SU-DHL-6 (cell line): ENCODE results near the gene MBD5.

ENCODE experiments used
- H2AFZ ChIP-seq: fragments of 200-600 bp; sonication (generic); 2 replicates; pipeline ENCODE4 v1.6.1; 2014; ENCODE audit warnings: low read depth, mild to moderate bottlenecking, moderate library complexity, mixed read lengths, antibody characterized with exemption, low read length; ENCODE audit not compliant: severe bottlenecking
- H3F3A ChIP-seq: fragments of 200-600 bp; shearing (Covaris generic); 2 replicates; pipeline ENCODE4 v1.6.0; 2016; ENCODE audit warnings: antibody characterized with exemption, mild to moderate bottlenecking; ENCODE audit not compliant: insufficient read depth
- H3K27ac ChIP-seq: fragments of 200-600 bp; sonication (generic); 2 replicates; pipeline ENCODE4 v1.5.1; 2016; ENCODE audit warnings: low read depth, mild to moderate bottlenecking, low read length, moderate library complexity, mixed read lengths
- H3K27me3 ChIP-seq: fragments of 200-600 bp; sonication (generic), shearing (Covaris generic); 2 replicates; pipeline ENCODE4 v1.6.0; 2014; ENCODE audit warnings: mild to moderate bottlenecking, low read length
- H3K36me3 ChIP-seq: fragments of 200-600 bp; sonication (generic); 2 replicates; pipeline ENCODE4 v1.6.1; 2014; ENCODE audit warnings: mild to moderate bottlenecking, low read length, mixed read lengths
- H3K4me2 ChIP-seq: fragments of 300-600, 200-600 bp; shearing (Covaris generic), sonication (generic); 2 replicates; pipeline ENCODE4 v1.6.0; 2014; ENCODE audit warnings: low read length, low read depth, mild to moderate bottlenecking; ENCODE audit not compliant: poor library complexity, severe bottlenecking
- H3K4me3 ChIP-seq: fragments of 200-600 bp; sonication (generic); 2 replicates; pipeline ENCODE4 v1.5.1; 2014; ENCODE audit warnings: antibody characterized with exemption, low read length, mild to moderate bottlenecking, mixed read lengths; ENCODE audit not compliant: insufficient read depth, poor library complexity, severe bottlenecking
- H3K79me2 ChIP-seq: fragments of 200-600 bp; sonication (generic); 2 replicates; pipeline ENCODE4 v1.6.1; 2014; ENCODE audit warnings: mild to moderate bottlenecking, low read length, moderate library complexity; ENCODE audit not compliant: insufficient read depth
- H3K9ac ChIP-seq: fragments of 200-600 bp; sonication (generic); 2 replicates; pipeline ENCODE4 v1.7.0; 2014; ENCODE audit warnings: mild to moderate bottlenecking, low read length
- H3K9me2 ChIP-seq: fragments of 200-600 bp; sonication (generic); replicated peaks from 2 replicates; pipeline ENCODE4 v1.6.1; 2014; ENCODE audit warnings: low read length; ENCODE audit not compliant: insufficient read depth
- H3K9me3 ChIP-seq: fragments of 200-600 bp; sonication (generic); 2 replicates; pipeline ENCODE4 v1.6.1; 2014; ENCODE audit warnings: low read length, mixed read lengths; ENCODE audit not compliant: insufficient read depth
- H4K20me1 ChIP-seq: fragments of 200-600 bp; sonication (generic); 2 replicates; pipeline ENCODE4 v1.6.1; 2014; ENCODE audit warnings: low read depth, mild to moderate bottlenecking, antibody characterized with exemption, low read length, moderate library complexity, mixed read lengths
- EZH2phosphoT487 ChIP-seq: fragments of 200-600 bp; sonication (generic), shearing (Covaris generic); conservative IDR thresholded peaks from 2 replicates; pipeline ENCODE4 v1.6.1; 2018; ENCODE audit warnings: mild to moderate bottlenecking, antibody characterized with exemption, low read length, moderate library complexity, mixed read lengths
- TF ChIP-seq, protein P1 (sequence below): fragments of 200-600 bp; sonication (generic); IDR thresholded peaks from one replicate; pipeline ENCODE4 v1.5.1; 2017; ENCODE audit warnings: antibody characterized with exemption, mild to moderate bottlenecking, low read length, moderate library complexity; ENCODE audit not compliant: insufficient read depth, poor library complexity, severe bottlenecking

MBD5 gene

DNA sequence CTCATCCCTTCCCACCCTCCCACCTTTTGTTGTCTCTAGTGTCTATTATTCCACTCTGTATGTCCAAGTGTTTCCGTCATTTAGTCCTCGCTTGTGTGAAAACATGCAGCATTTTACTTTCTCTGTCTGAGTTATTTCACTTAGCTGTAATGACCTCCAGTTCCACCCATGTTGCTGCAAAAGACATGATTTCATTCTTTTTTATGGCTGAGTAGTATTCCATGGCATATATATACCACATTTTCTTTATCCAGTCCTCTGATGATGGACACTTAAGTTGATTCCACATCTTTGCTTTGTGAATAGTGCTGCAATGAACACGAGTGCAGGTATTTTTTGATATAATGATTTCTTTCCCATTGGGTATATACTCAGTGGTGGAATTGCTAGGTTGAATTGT is 296.7 kb downstream of the MBD5 start:
- Histone ChIP-seq H3K36me3 (no peaks in the 10 kb centered on the region), H3K27me3 (no peaks in the 10 kb centered on the region), H3K9me2 (no peaks in the 10 kb centered on the region), H3F3A (no peaks in the 10 kb centered on the region), H3K9me3 (no peaks in the 10 kb centered on the region), H3K4me2 (no peak overlapping the region), H3K79me2 (no peaks in the 10 kb centered on the region), H2AFZ (no peak overlapping the region), H3K9ac (no peak overlapping the region), H3K27ac (no peak overlapping the region), H4K20me1 (no peaks in the 10 kb centered on the region), H3K4me3 (no peak overlapping the region)
- TF ChIP-seq, protein P1, sequence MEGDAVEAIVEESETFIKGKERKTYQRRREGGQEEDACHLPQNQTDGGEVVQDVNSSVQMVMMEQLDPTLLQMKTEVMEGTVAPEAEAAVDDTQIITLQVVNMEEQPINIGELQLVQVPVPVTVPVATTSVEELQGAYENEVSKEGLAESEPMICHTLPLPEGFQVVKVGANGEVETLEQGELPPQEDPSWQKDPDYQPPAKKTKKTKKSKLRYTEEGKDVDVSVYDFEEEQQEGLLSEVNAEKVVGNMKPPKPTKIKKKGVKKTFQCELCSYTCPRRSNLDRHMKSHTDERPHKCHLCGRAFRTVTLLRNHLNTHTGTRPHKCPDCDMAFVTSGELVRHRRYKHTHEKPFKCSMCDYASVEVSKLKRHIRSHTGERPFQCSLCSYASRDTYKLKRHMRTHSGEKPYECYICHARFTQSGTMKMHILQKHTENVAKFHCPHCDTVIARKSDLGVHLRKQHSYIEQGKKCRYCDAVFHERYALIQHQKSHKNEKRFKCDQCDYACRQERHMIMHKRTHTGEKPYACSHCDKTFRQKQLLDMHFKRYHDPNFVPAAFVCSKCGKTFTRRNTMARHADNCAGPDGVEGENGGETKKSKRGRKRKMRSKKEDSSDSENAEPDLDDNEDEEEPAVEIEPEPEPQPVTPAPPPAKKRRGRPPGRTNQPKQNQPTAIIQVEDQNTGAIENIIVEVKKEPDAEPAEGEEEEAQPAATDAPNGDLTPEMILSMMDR, result no peak
- TF ChIP-seq EZH2phosphoT487, result no peak

DNA sequence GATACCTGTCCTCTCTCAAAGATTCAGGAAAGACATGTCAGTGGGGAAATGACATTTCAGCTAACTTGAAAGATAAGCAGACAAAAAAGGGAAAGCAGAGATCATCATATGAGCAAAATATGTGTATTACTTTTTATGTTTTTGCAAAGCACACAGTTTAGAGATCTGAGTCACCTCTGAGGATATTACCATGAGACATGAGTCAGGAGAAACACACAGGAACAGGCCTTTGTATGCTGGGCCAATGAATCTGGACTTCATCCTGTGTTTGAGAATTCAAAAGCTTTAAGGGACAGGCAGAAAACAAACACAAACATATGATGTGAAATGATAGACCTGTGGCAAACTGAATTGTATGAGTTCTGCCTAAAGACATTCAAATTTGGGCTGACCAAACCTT is 317.6 kb downstream of the MBD5 start:
- H3K4me3 ChIP-seq, result no peak overlapping the region
- H3F3A ChIP-seq, result no peaks in the 10 kb centered on the region
- no peak overlapping the region for H2AFZ ChIP-seq
- no peaks in the 10 kb centered on the region for H4K20me1 ChIP-seq
- H3K79me2 ChIP-seq, result no peaks in the 10 kb centered on the region
- no peaks in the 10 kb centered on the region for H3K27me3 ChIP-seq
- H3K4me2 ChIP-seq, result no peak overlapping the region
- no peaks in the 10 kb centered on the region for H3K9me3 ChIP-seq
- H3K9ac ChIP-seq, result no peak overlapping the region
- no peaks in the 10 kb centered on the region for H3K36me3 ChIP-seq
- TF ChIP-seq, protein P1, result no peak
- no peak for TF ChIP-seq EZH2phosphoT487
- no peak overlapping the region for H3K27ac ChIP-seq
- H3K9me2 ChIP-seq, result no peaks in the 10 kb centered on the region

DNA sequence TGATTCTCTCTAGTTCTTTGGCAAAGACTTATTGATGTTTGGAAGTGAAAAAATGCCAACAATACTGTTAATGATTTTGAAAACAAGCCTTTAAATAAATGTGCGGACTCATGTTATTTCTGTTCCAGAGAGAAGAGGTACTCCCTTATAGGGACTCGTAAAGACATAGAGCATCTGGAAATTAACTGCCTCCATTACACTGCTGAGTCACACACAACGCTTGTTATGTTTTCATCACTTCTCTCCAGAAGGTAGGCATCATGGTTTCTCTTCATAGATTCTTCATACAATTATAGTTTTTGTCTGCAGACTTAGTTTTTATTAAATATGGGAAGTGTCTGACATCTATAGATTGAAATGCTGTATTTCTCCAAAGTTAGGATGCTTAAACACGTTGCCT is 321.2 kb downstream of the MBD5 start:
- no peaks in the 10 kb centered on the region for H3K79me2 ChIP-seq
- no peaks in the 10 kb centered on the region for H4K20me1 ChIP-seq
- no peak overlapping the region for H3K9ac ChIP-seq
- no peaks in the 10 kb centered on the region for H3K9me3 ChIP-seq
- H3K27ac ChIP-seq, result no peak overlapping the region
- no peaks in the 10 kb centered on the region for H3K36me3 ChIP-seq
- no peaks in the 10 kb centered on the region for H3F3A ChIP-seq
- TF ChIP-seq, protein P1, result no peak
- no peak for TF ChIP-seq EZH2phosphoT487
- H3K4me3 ChIP-seq, result no peak overlapping the region
- no peak overlapping the region for H3K4me2 ChIP-seq
- H3K9me2 ChIP-seq, result no peaks in the 10 kb centered on the region
- H3K27me3 ChIP-seq, result no peaks in the 10 kb centered on the region
- no peak overlapping the region for H2AFZ ChIP-seq
